UCSD-AML1 (cell line): ENCODE data around the gene ALDH3B2.
"Not testable (repeated sequence)": the region's sequence is repeated elsewhere in the genome, so short reads cannot be mapped to it uniquely, and the experiment has no call there.

Source experiments
- DNase-seq: peaks from one replicate; lab custom pipeline; 2025; ENCODE audit not compliant: unreplicated experiment; lab: John Stamatoyannopoulos, UW

Gene ALDH3B2

DNA sequence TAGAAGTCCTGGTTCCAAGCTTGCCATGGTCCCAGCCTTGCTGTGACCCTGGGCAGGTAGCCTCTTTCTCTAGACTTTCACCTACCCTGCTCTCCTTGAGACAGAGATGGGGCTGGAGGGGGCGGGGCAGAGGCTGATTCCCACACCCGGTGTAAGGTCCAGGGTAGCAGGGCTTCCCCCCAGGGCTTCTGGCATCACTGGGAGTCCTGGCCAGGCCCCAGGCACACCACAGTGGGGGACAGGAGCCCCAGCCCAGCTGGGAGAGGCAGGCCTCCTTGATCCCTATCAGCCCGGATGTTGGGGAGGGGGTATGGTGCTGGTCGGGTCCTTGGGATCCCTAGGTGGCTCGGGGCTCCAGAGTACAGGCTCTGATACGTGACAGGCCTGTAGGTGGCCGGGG, 43.0 kb downstream of the ALDH3B2 start:
- DNase-seq = no peak

DNA sequence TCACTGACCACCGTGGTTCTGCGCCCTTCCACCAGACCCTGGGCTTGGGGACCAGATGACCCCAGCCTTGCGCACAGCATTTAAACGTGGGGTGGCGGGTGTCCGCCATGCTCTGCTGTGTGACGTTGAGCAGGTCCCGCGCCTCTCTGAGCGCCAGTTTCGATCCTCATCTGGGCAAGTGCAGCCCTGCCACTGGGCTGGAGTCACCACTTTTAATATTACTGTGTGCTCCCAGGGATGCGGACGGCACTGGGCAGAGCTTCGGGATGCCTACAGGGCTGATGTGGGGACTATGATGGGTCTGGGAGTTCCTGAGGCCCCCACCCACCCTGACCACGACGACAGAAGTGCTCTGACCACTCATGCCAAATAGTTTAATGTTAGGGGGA, 43.5 kb downstream of the ALDH3B2 start:
- DNase-seq = no peak

DNA sequence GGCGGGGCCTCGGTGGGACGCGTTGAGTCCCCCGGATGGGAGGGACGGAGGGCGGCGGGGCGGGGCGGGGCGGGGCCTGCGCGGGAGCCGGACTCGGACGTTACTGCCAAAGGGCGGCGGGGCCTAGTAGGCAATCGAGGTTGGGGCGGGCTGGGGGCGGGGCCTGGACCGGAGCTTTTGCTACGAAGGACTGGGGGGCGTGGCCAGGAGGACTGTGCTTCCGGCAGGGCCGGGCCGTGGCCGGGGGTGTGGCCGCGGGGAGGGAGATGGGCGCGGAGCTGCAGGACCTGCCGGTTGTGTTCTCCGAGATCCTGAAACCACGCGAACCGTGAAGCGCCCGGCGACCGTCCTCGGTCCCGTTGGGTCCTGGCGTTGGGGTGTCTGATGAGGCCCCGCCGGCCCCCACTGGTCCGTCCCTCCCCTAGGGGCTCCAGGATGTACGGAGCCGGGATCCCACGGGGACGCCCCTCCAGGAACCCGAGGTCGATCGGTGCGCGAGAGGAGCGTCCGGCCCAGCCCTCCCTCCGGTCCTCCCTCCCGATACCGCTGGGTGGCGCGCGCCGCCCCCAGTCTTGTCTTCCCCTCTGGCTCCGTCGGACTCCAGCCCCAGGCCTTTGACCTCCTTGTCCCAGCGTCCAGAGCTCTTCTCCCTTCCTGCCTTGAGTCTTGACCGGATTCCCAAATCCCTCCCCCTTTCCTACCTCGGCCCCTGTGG, 44.0 kb downstream of the ALDH3B2 start:
- peak; percentile 98 for DNase-seq

DNA sequence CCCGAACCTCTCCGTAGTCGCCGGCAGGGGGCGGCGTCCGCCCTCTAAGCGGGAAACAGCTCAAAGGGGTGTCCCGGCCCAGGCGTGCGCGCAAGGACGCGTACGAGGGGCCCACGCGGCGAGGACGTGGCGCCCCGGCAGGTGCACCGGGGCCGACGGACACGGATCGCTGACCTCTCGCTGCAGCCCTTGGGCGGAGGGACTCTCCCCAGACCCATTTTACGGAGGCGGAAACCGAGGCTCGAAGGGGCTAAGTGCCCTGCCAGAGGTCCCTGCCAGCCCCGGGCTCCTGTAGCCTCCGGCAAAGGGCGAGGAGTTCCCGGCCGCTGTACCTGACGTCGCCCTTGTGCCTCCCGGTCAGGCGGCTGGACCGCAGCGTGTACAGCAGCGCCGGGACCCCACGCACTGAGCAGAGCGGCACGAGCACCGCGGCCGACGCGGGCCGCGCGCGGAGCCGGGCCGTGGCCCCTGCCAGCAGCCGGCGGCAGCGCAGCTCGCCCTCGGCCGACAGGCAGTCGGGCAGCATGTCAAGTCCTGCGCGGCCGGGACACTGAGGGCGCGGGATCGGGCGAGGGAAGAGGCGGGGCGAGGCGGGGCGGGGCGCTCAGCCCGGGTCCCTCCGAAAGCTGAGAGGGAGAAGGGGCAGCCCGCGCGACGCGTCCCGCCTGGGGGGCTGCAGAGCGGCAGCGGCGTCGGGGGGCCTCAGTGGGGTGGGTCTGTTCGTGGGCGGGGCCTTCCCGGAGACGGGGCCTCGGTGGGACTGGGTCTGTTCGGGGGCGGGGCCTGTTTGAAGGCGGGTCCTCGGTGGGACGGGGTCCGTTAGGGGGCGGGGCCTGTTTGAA, 44.8 kb downstream of the ALDH3B2 start, which contains the start of gene NUDT8:
NUDT8 (minus strand) TSS at position 552 of the 842 bp plus-strand sequence; CDS start at position 526, 26 bp downstream.
- peak; percentile 90 for DNase-seq

DNA sequence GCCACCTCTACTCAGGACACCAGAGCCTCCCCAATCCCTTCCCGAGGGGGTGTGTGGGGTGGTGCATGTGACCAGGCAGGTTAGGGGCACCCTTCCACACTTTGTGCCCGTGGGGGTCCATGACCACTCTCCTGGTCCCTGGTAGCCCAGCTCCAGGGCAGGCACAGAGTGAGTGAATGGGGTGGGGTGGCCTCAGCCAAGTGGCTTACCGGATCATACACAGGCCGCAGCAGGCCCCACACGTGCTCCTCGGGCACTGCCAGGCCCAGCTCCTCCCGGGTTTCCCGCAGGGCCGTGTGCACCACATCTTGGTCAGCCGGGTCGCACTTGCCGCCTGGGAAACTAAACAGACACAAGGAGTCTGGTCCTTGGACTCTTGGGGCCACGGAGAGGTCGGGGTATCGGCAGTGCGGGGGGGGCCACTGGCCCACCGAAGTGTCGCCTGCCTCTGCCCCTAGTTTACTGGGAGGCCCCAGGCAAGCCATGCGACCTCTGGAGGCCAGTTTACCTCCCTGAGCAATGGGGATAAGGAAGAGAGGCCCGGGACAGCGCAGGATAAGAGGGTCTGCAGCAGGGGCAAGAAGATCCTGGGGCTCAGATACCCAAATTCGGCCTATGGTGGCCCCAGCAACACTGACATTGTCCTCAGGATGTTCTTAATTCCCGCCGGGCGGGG, 45.6 kb downstream of the ALDH3B2 start:
- DNase-seq = no peak

DNA sequence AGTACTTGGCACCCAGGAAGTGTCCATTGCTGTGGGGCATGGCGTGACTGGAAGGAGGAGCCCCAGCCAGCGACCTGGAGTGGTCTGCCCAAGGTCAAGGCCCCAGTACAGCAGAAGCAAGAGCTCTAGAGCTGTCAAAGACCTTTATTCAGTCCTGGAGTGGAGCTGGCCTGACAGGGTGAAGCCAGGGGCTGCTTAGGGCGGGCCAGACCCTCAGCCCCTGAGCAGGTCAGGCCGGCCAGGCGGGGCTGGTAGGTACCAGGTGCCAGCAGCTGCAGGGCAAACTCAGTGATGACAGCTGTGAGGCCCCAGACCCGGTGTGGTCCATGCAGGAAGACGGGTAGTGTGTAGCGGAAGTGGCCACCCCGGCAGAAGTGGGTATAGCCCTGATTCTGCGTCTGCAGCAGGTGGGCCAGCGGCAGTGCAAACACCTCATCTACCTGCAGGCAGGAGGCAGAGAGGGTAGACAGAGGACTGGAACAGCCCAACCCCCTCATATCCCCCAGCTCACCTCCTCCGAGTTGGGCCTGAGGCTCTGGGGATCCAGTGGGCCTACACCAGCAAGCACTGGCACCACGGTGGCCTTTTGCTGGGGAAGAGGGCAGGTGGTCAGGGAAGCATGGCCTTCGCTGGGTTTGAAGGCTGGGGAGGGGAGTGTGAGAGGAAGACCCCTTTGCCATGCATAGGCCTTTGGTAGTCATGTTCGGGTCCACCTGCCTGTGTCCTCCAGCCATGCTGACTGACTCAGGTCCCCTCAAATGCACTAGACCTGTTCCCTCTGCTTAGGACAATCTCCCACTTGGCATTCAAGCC, 46.4 kb downstream of the ALDH3B2 start:
- no peak for DNase-seq

DNA sequence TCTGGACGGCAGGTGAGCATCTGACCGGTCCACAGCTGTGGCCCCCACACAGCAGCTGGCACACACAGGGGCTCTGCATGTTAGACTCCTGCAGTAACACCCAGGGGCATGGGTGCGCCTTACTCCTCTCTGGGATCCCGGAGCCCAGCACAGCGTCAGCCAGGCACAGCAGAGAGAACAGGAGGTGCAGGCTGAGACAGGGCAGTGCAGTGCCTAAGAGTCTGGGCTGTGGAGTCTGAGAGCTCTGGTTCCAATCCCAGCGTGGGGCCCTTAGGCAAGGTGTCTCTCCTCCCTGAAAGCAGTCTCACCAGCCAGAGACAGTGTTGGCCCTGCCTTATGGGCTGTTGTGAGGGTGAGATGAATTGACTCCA, 47.0 kb downstream of the ALDH3B2 start:
- no peak for DNase-seq

DNA sequence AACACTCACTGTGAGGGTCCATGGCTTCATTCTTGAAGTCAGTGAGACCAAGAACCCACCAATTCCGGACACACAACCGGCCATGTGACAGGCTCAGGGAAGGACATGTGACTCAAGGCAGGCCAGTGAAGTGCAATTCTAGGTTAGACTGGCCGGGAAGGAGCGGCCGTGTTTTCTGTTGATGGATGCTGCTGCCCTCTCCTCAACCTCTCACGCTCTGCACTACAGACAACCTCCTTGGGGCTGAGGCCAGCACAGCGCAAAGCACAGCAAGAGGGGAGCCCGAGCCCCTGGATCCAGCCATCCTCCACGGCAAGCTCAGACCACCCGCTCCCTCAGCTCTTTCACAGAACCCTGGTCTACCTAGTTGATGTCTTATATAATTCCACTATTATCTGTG, 47.5 kb downstream of the ALDH3B2 start:
- no peak for DNase-seq

DNA sequence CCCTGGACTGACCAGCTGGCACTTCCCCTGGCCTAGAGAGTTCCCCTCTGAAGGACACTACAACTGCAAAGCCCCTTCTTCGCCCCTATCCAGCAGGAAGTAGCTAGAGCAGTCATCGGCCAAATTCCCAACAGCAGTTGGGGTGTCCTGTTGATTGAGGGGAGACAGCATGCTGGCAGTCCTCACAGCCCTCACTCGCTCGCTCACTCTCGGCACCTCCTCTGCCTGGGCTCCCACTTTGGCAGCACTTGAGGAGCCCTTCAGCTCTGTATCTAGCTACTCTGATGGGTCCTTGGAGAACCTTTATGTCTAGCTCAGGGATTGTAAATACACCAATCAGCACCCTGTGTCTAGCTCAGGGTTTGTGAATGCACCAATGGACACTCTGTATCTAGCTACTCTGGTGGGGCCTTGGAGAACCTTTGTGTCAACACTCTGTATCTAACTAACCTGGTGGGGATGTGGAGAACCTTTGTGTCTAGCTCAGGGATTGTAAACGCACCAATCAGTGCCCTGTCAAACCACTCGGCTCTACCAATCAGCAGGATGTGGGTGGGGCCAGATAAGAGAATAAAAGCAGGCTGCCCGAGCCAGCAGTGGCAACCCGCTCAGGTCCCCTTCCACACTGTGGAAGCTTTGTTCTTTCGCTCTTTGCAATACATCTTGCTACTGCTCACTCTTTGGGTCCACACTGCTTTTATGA, 48.1 kb downstream of the ALDH3B2 start:
- not testable (repeated sequence) for DNase-seq

DNA sequence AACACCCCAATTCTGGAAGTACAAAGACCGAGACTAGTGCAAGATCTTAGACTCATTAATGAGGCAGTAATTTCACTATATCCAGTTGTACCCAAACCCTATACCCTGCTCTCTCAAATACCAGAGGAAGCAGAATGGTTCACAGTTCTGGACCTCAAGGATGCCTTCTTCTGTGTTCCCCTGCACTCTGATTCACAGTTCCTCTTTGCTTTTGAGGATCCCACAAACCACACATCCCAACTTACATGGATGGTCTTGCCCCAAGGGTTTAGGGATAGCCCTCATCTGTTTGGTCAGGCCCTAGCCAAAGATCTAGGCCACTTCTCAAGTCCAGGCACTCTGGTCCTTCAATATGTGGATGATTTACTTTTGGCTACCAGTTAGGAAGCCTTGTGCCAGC, 50.6 kb downstream of the ALDH3B2 start:
- DNase-seq = not testable (repeated sequence)

DNA sequence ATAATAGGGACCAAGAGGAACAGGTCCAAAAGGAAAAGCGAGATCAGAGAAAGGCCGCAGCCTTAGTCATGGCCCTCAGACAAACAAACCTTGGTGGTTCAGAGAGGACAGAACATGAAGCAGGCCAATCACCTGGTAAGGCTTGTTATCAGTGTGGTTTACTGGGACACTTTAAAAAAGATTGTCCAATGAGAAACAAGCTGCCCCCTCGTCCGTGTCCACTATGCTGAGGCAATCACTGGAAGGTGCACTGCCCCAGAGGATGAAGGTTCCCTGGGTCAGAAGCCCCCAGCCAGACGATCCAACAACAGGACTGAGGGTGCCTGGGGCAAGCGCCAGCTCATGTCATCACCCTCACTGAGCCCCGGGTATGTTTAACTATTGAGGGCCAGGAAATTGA, 51.5 kb downstream of the ALDH3B2 start:
- not testable (repeated sequence) for DNase-seq

DNA sequence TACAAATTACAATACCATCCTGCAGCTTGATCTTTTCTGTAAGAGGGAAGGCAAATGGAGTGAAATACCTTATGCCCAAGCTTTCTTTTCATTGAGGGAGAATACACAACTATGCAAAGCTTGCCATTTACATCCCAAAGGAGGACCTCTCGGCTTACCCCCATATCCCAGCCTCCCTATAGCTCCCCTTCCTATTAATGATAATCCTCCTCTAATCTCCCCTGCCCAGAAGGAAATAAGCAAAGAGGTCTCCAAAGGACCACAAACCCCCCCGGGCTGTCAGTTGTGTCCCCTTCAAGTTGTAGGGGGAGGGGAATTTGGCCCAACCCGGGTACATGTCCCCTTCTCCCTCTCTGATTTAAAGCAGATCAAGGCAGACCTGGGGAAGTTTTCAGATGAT, 52.5 kb downstream of the ALDH3B2 start:
- DNase-seq = not testable (repeated sequence)

DNA sequence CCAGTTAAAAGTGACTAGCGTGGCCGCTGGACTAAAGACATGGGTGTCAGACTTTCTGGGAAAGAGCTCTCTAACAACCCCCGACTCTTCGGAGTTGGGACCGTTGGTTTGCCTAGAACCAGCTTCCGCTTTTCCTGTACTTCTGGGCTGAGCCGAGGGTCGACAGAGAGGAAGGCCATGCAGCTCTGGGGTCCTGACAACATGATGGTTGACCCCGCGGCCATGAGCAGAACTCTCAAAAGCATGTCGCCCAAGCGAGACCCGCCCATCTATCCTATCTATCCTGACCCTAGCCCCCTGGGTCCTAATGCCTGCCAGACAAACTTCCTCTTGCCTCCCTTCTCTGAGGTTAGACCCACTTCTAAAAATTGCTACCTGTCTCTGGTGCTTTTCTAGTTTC, 53.8 kb downstream of the ALDH3B2 start:
- not testable (repeated sequence) for DNase-seq

DNA sequence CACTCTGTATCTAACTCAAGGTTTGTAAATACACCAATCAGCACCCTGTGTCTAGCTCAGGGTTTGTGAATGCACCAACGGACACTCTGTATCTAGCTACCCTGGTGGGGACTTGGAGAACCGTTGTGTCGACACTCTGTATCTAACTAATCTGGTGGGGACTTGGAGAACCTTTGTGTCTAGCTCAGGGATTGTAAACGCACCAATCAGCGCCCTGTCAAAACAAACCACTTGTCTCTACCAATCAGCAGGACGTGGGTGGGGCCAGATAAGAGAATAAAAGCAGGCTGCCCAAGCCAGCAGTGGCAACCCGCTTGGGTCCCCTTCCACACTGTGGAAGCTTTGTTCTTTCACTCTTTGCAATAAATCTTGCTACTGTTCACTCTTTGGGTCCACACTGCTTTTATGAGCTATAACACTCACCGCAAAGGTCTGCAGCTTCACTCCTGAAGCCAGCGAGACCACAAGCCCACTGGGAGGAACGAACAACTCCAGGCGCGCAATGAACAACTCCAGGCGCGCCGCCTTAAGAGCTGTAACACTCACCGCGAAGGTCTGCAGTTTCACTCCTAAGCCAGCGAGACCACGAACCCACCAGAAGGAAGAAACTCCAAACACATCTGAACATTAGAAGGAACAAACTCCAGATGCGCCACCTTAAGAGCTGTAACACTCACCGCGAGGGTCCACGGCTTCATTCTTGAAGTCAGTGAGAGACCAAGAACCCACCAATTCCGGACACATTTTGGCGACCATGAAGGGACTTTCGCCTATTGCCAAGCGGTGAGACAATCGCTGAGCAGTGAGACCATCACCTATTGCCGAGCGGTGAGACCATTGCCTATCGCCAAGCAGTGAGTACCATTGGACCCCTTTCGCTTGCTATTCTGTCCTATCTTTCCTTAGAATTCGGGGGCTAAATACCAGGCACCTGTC, 54.5 kb downstream of the ALDH3B2 start:
- DNase-seq = not testable (repeated sequence)

DNA sequence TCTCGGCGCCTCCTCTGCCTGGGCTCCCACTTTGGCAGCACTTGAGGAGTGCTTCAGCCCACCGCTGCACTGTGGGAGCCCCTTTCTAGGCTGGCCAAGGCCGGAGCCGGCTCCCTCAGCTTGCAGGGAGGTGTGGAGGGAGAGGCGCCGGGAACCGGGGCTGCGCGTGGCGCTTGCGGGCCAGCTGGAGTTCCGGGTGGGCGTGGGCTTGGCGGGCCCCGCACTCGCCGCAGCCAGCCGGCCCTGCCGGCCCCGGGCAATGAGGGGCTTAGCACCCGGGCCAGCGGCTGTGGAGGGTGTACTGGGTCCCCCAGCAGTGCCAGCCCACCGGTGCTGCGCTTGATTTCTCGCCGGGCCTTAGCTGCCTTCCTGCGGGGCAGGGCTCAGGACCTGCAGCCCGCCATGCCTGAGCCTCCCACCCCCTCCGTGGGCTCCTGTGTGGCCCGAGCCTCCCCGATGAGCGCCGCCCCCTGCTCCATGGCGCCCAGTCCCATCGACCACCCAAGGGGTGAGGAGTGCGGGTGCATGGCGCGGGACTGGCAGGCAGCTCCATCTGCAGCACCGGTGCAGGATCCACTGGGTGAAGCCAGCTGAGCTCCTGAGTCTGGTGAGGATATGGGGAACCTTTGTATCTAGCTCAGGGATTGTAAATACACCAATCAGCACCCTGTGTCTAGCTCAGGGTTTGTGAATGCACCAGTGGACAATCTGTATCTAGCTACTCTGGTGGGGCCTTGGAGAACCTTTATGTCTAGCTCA, 55.3 kb downstream of the ALDH3B2 start:
- not testable (repeated sequence) for DNase-seq

DNA sequence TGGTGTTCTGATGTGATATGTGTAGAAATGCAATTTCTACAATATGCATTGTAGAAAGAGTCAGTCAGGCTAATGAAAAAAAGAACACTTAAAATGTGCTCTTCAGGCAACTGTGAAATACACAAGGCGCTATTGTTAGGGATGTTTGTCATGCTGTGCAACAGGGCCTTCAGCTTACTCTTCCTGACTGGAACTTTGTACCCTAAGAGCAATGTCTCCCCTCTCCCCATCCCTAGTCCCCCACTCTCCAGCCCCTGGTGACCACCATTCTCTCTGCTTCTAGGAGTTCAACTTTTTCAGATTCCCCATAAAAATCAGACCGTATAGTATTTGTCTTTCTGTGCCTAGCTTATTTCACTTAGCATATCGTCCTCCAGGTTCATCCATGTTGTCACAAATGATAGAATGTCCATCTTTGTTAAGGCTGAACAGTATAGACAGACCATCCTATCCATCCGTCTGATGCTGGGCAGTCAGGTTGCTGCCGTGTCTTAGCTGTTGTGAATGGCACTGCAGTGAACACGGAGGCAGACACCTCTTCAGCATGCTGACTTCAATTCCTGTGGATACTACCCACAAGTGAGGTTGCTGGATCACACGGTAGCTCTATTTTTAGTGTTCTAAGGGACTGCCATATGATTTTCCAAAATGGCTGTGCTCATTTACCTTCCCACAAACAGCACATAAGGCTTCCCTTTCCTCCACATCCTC, 57.0 kb downstream of the ALDH3B2 start:
- no peak for DNase-seq

DNA sequence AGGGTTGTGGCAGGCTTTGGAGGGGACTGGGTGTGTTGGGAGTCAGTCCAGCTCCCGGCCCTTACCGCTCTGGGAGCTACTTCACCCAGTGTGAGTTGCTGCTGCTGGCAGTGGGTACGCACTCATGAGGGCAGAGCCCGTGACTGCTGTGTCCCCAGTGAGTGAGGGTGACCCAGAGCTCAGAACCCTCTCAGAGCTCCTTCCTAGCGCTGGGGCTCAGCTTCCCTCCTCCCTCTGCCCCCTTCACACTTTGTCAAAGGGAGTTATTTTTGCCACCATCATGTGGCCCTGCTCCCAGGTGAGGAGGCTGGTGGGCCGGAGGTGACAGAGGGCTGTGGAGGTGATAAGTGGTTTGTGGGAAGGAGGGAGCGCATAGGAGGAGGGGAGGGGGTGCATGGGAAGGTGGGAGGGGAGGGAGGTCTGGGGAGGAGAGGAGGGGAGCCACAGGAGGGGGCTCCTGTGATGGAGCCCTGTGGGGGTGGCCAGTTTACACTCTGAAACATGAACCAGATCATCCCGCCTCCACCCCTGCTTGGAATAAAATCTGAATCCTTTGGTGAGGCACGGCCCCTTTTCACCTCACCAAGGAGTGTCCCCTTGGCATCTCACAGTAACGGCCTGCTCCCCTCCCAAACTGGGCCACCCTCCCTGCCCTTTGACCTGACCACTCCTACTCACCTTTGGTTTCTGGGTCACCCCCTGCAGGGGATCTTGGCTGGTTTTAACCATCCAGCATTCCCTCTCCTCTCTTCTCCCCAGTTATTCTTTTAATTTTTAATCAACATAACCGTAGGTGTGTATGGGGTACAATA, 57.8 kb downstream of the ALDH3B2 start:
- DNase-seq = no peak
